Activated CD8-positive, alpha-beta T cell treated with anti-CD3 and anti-CD28 coated beads, Interleukin-2, amount 10 ng/mL, durations not matched to agents 7 days and 5 days (primary cell): Measurements from ENCODE around the gene SEMA3F. TPM values are rescaled to one million over a fixed set of nuclear protein-coding genes. Genes with fewer than 3 reads are reported as not detected.

ENCODE experiments used
- ATAC-seq: fragments of 150-1000 bp; cut with Tn5 transposase; one replicate; pipeline ENCODE4 v1.10.0; 2021; ENCODE audit warnings: moderate library complexity
- CTCF ChIA-PET: fragments of 350-600 bp; sonication (Branson Sonifier 250); formaldehyde crosslinking; loops from one replicate; lab custom pipeline; 2021; ENCODE audit warnings: antibody characterized with exemption; lab: Charles Lee
- POLR2A ChIA-PET: fragments of 350-600 bp; sonication (Branson Sonifier 250); formaldehyde crosslinking; loops from one replicate; lab custom pipeline; 2021; ENCODE audit warnings: antibody characterized with exemption; lab: Charles Lee
- DNase-seq: peaks from one replicate; pipeline ENCODE4 v3.0.0-alpha.2; 2020
- H3K27ac Mint-ChIP-seq: one replicate; pipeline ENCODE4 v1.8.0; 2021; ENCODE audit warnings: mild to moderate bottlenecking, mixed read lengths
- H3K27me3 Mint-ChIP-seq: one replicate; pipeline ENCODE4 v1.8.0; 2021; ENCODE audit warnings: low read depth, mixed read lengths
- H3K36me3 Mint-ChIP-seq: one replicate; pipeline ENCODE4 v1.8.0; 2021; ENCODE audit warnings: low read depth, mixed read lengths
- H3K4me1 Mint-ChIP-seq: one replicate; pipeline ENCODE4 v1.8.0; 2021; ENCODE audit warnings: low read depth, mixed read lengths
- H3K4me3 Mint-ChIP-seq: one replicate; pipeline ENCODE4 v1.8.0; 2021; ENCODE audit warnings: mild to moderate bottlenecking, mixed read lengths
- H3K9me3 Mint-ChIP-seq: one replicate; pipeline ENCODE4 v1.8.0; 2022; ENCODE audit warnings: mixed read lengths; ENCODE audit not compliant: insufficient read depth
- total RNA-seq, 2 experiments: library from RNA; stranded (reverse); gene quantifications; one replicate each; pipeline ENCODE4 v1.2.3, GENCODE V29; 2021

The SEMA3F gene
- total RNA-seq, 2 experiments from 2014 or later, result not detected

DNA sequence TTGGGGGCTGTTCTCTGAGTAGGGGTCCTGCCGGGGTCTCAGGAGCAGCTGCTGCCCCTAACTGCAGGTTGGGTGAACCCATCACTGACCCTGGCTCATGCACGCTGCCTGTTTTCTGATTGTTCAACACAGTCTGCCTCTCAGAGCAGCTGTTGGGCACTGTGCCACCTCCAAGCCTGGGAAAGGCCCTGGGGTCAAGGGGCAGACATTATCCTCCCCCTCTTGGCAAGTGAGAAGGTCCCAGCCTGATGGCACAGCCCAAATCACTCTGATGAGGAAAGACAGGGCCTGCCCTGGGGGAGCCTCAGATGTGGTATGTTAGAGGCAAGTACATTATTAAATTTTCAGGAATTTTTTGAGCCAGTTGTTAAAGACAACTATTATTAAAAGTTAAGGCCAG is 22.2 kb downstream of the SEMA3F start:
- H3K4me1 Mint-ChIP-seq, result peaks cover 5% of the 10 kb centered on the region
- no peak for DNase-seq
- peaks cover 3% of the 10 kb centered on the region for H3K27me3 Mint-ChIP-seq
- no peak for ATAC-seq
- CTCF ChIA-PET, result no interaction called here
- H3K4me3 Mint-ChIP-seq, result no peak overlapping the region
- H3K36me3 Mint-ChIP-seq, result no peaks in the 10 kb centered on the region
- H3K27ac Mint-ChIP-seq, result peak overlapping the region; percentile 34
- POLR2A ChIA-PET, result no interaction called here
- H3K9me3 Mint-ChIP-seq, result no peaks in the 10 kb centered on the region

DNA sequence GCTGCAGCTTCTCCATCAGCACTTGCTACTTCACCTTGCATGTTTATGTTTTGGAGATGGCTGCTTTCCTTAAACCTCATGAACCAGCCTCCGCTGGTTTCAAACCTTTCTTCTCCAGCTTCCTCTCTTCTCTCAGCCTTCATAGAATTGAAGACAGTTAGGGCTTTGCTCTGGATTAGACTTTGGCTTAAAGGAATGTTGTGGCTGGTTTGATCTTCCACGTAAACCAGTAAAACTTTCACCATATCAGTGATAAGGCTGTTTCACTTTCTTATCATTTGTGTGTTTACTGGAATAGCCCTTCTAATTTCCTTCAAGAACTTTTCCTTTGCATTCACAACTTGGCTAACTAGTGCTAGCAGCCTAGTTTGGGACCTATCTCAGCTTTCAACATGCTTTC is 24.6 kb downstream of the SEMA3F start:
- Mint-ChIP-seq H3K27me3 (peaks cover 3% of the 10 kb centered on the region), H3K36me3 (no peaks in the 10 kb centered on the region), H3K27ac (no peak overlapping the region), H3K4me3 (no peak overlapping the region), H3K4me1 (no peaks in the 10 kb centered on the region), H3K9me3 (no peaks in the 10 kb centered on the region)
- ATAC-seq (no peak), DNase-seq (no peak)
- ChIA-PET CTCF (interaction anchor here (0.9 kb wide), 1 partner anchor 80 kb away, joined by 3 read pairs; no protein-coding TSS in a partner anchor), POLR2A (no interaction called here)

DNA sequence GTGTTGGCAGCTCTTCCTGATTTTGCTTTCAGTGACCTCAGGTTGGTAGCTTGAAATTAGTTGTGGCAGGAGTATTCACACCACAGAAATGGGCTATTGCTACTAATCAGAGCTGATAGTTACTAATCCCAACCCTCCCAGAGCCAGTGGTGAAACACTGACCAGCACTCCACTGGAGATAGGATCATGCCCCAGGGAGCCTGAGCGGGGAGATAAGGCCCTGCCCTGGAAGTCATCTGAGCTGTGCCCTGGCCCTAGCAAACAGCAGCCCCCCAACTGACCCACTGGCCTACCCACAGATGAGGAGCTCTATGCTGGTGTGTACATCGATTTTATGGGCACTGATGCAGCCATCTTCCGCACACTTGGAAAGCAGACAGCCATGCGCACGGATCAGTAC is 26.9 kb downstream of the SEMA3F start:
- Mint-ChIP-seq H3K9me3 (no peaks in the 10 kb centered on the region), H3K36me3 (no peaks in the 10 kb centered on the region), H3K27ac (no peak overlapping the region), H3K4me3 (no peak overlapping the region), H3K4me1 (no peaks in the 10 kb centered on the region), H3K27me3 (peaks cover 3% of the 10 kb centered on the region)
- DNase-seq (no peak), ATAC-seq (no peak)
- ChIA-PET POLR2A (interaction anchor here (1.1 kb wide), 1 partner anchor 19 kb away, joined by 3 read pairs; no protein-coding TSS in a partner anchor), CTCF (interaction anchor here (1.0 to 1.4 kb wide), 3 partner anchors 10 to 65 kb away, joined by 3 to 8 read pairs (median 4); no protein-coding TSS in a partner anchor)

- DNase-seq (no peak), ATAC-seq (no peak)
- Mint-ChIP-seq H3K27ac (no peak overlapping the region), H3K27me3 (peaks cover 3% of the 10 kb centered on the region), H3K4me1 (no peaks in the 10 kb centered on the region), H3K36me3 (no peaks in the 10 kb centered on the region), H3K4me3 (no peak overlapping the region), H3K9me3 (no peaks in the 10 kb centered on the region)
- CTCF ChIA-PET, result interaction anchor here (1.0 to 1.4 kb wide), 4 partner anchors 10 to 64 kb away, joined by 3 to 8 read pairs (median 4); no protein-coding TSS in a partner anchor
- POLR2A ChIA-PET, result interaction anchor here (1.1 kb wide), 1 partner anchor 20 kb away, joined by 3 read pairs; no protein-coding TSS in a partner anchor
Observed at GRCh38 chr3:50182533-50183099, 27.5 kb downstream of the SEMA3F start.

DNA sequence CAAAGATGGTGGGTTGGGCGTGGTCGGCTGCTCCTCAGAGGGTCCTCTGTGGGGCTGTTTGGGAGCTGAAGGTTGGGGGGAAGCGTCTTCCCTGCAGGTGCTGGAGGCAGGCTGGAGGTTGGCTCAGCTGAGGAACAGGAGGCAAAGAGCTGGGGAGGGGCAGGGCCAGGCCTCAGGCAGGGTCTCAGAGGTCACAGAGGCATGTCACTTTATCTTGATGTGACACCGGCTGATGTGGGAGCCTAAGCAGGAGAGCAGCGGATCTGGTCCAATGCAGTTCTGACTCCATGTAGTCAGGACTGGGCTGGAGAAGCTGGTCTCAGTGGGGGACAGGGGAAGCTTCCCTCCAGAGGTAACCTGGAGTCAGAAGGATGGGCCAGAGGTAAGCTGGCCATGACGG is 28.6 kb downstream of the SEMA3F start:
- Mint-ChIP-seq H3K27ac (no peak overlapping the region), H3K4me1 (no peaks in the 10 kb centered on the region), H3K4me3 (no peak overlapping the region), H3K27me3 (peaks cover 3% of the 10 kb centered on the region), H3K9me3 (no peaks in the 10 kb centered on the region), H3K36me3 (no peaks in the 10 kb centered on the region)
- ATAC-seq (no peak), DNase-seq (no peak)
- CTCF ChIA-PET, result interaction anchor here (1.0 to 1.3 kb wide), 3 partner anchors 8 to 11 kb away, joined by 3 to 4 read pairs (median 4); no protein-coding TSS in a partner anchor
- POLR2A ChIA-PET, result no interaction called here

GRCh38 chr3:50184242-50184978 is 29.3 kb downstream of the SEMA3F start:
- Mint-ChIP-seq H3K36me3 (no peaks in the 10 kb centered on the region), H3K4me3 (no peak overlapping the region), H3K9me3 (no peaks in the 10 kb centered on the region), H3K4me1 (no peaks in the 10 kb centered on the region), H3K27me3 (peaks cover 3% of the 10 kb centered on the region), H3K27ac (no peak overlapping the region)
- ChIA-PET POLR2A (no interaction called here), CTCF (interaction anchor here (1.0 to 1.3 kb wide), 2 partner anchors 8 to 10 kb away, joined by 4 read pairs; no protein-coding TSS in a partner anchor)
- ATAC-seq (no peak), DNase-seq (no peak)

GRCh38 chr3:50185230-50185629 is 30.1 kb downstream of the SEMA3F start:
- no peaks in the 10 kb centered on the region for H3K27me3 Mint-ChIP-seq
- H3K9me3 Mint-ChIP-seq, result no peaks in the 10 kb centered on the region
- H3K4me1 Mint-ChIP-seq, result no peaks in the 10 kb centered on the region
- ATAC-seq, result no peak
- POLR2A ChIA-PET, result no interaction called here
- CTCF ChIA-PET, result interaction anchor here (0.9 to 4.6 kb wide), 2 partner anchors 41 to 64 kb away, joined by 3 to 23 read pairs; no protein-coding TSS in a partner anchor
- no peak overlapping the region for H3K4me3 Mint-ChIP-seq
- H3K27ac Mint-ChIP-seq, result no peak overlapping the region
- no peaks in the 10 kb centered on the region for H3K36me3 Mint-ChIP-seq
- DNase-seq, result no peak

GRCh38 chr3:50186096-50186495 is 31.0 kb downstream of the SEMA3F start:
- ChIA-PET POLR2A (no interaction called here), CTCF (interaction anchor here (0.9 to 4.6 kb wide), 2 partner anchors 40 to 65 kb away, joined by 3 to 23 read pairs; no protein-coding TSS in a partner anchor)
- no peaks in the 10 kb centered on the region for H3K27me3 Mint-ChIP-seq
- no peaks in the 10 kb centered on the region for H3K36me3 Mint-ChIP-seq
- H3K4me3 Mint-ChIP-seq, result no peak overlapping the region
- ATAC-seq, result no peak
- H3K4me1 Mint-ChIP-seq, result no peaks in the 10 kb centered on the region
- no peak overlapping the region for H3K27ac Mint-ChIP-seq
- no peaks in the 10 kb centered on the region for H3K9me3 Mint-ChIP-seq
- DNase-seq, result no peak

DNA sequence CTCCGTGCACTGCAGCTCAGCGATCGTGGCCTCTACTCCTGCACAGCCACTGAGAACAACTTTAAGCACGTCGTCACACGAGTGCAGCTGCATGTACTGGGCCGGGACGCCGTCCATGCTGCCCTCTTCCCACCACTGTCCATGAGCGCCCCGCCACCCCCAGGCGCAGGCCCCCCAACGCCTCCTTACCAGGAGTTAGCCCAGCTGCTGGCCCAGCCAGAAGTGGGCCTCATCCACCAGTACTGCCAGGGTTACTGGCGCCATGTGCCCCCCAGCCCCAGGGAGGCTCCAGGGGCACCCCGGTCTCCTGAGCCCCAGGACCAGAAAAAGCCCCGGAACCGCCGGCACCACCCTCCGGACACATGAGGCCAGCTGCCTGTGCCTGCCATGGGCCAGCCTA is 32.6 kb downstream of the SEMA3F start:
- Mint-ChIP-seq H3K36me3 (no peaks in the 10 kb centered on the region), H3K27me3 (no peaks in the 10 kb centered on the region), H3K27ac (no peak overlapping the region), H3K4me3 (no peak overlapping the region), H3K9me3 (no peaks in the 10 kb centered on the region), H3K4me1 (peaks cover 1% of the 10 kb centered on the region)
- no peak for ATAC-seq
- ChIA-PET POLR2A (no interaction called here), CTCF (interaction anchor here (1.2 to 4.6 kb wide), 2 partner anchors 42 to 67 kb away, joined by 3 to 23 read pairs; no protein-coding TSS in a partner anchor)
- no peak for DNase-seq

DNA sequence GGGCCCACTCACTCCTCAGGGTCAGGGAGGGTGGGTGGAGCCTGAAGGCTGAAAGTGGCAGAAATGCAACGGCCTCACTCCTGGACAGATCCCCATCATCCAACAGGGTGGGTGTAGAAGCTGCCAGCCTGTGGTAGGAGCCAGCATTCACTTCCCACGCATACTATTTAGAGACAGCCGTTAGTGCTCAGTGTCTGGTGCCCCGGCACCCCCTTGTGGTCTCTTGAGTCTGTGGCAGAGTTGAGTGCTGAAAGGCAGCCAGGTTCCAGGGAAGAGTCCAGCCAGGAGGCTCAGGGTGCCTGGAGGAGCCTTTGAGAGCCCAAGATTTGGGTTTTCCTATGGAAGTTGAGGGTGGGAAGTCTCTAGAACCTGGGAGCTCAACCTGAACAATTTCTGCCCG is 34.1 kb downstream of the SEMA3F start:
- DNase-seq (peak; percentile 64), ATAC-seq (peak; percentile 60)
- CTCF ChIA-PET, result interaction anchor here (1.4 to 4.6 kb wide), 2 partner anchors 58 to 68 kb away, joined by 6 to 23 read pairs; no protein-coding TSS in a partner anchor
- Mint-ChIP-seq H3K27me3 (peaks cover 4% of the 10 kb centered on the region), H3K9me3 (no peaks in the 10 kb centered on the region), H3K4me1 (peaks cover 7% of the 10 kb centered on the region), H3K27ac (no peak overlapping the region), H3K36me3 (no peaks in the 10 kb centered on the region), H3K4me3 (no peak overlapping the region)
- POLR2A ChIA-PET, result interaction anchor here (1.9 kb wide), 1 partner anchor 68 kb away, joined by 4 read pairs; no protein-coding TSS in a partner anchor

GRCh38 chr3:50189989-50190388 is 34.9 kb downstream of the SEMA3F start:
- Mint-ChIP-seq H3K27ac (no peak overlapping the region), H3K36me3 (no peaks in the 10 kb centered on the region), H3K4me1 (peaks cover 14% of the 10 kb centered on the region), H3K27me3 (peaks cover 6% of the 10 kb centered on the region), H3K9me3 (no peaks in the 10 kb centered on the region), H3K4me3 (no peak overlapping the region)
- ATAC-seq, result no peak
- CTCF ChIA-PET, result interaction anchor here (1.4 to 4.6 kb wide), 3 partner anchors 57 to 69 kb away, joined by 6 to 23 read pairs (median 6); no protein-coding TSS in a partner anchor
- DNase-seq, result no peak
- POLR2A ChIA-PET, result interaction anchor here (1.9 kb wide), 1 partner anchor 69 kb away, joined by 4 read pairs; no protein-coding TSS in a partner anchor
